ENCODE results near the gene ATP2B2.

The ATP2B2 gene

GRCh38 chr3:10501664-10502052 is 3.7 kb downstream of the ATP2B2 start:
- no peak for DNase-seq (ENCODE audit: insufficient read length, low spot score)
- no peak for FAIRE-seq
- TF ChIP-seq POLR2A (IDR thresholded peaks at IDR 0.05; ENCODE audit: low read depth, low read length) = no peak

GRCh38 chr3:10500717-10501663 is 4.4 kb downstream of the ATP2B2 start:
- TF ChIP-seq POLR2A (IDR thresholded peaks at IDR 0.05; ENCODE audit: low read depth, low read length) = no peak
- DNase-seq (ENCODE audit: insufficient read length, low spot score) (no peak), FAIRE-seq (no peak)

- TF ChIP-seq POLR2A (IDR thresholded peaks at IDR 0.05; ENCODE audit: low read depth, low read length) = no peak
- no peak for FAIRE-seq
- no peak for DNase-seq (ENCODE audit: insufficient read length, low spot score)
Observed at GRCh38 chr3:10498271-10498670, 7.1 kb downstream of the ATP2B2 start.

- no peak for DNase-seq (ENCODE audit: insufficient read length, low spot score)
- no peak for FAIRE-seq
- no peak for TF ChIP-seq POLR2A (IDR thresholded peaks at IDR 0.05; ENCODE audit: low read depth, low read length)
Observed at GRCh38 chr3:10497439-10497838, 7.9 kb downstream of the ATP2B2 start.

GRCh38 chr3:10496121-10496863 is 9.1 kb downstream of the ATP2B2 start:
- DNase-seq (ENCODE audit: insufficient read length, low spot score) (no peak), FAIRE-seq (no peak)
- TF ChIP-seq POLR2A (IDR thresholded peaks at IDR 0.05; ENCODE audit: low read depth, low read length) = no peak

- no peak for FAIRE-seq
Observed at GRCh38 chr3:10495614-10496013, 9.8 kb downstream of the ATP2B2 start.

GRCh38 chr3:10495003-10495402 is 10.4 kb downstream of the ATP2B2 start:
- TF ChIP-seq POLR2A (IDR thresholded peaks at IDR 0.05; ENCODE audit: low read depth, low read length) = no peak
- DNase-seq (ENCODE audit: insufficient read length, low spot score) = peak; percentile 84
- peak; percentile 50 for FAIRE-seq

More at GRCh38 chr3:10495614-10496013, 9.8 kb downstream of the ATP2B2 start:
- no peak for DNase-seq (ENCODE audit: insufficient read length, low spot score)
- no peak for TF ChIP-seq POLR2A (IDR thresholded peaks at IDR 0.05; ENCODE audit: low read depth, low read length)

GRCh38 chr3:10494180-10494579 is 11.2 kb downstream of the ATP2B2 start:
- FAIRE-seq (no peak), DNase-seq (ENCODE audit: insufficient read length, low spot score) (no peak)
- no peak for TF ChIP-seq POLR2A (IDR thresholded peaks at IDR 0.05; ENCODE audit: low read depth, low read length)

- FAIRE-seq (no peak), DNase-seq (ENCODE audit: insufficient read length, low spot score) (no peak)
- no peak for TF ChIP-seq POLR2A (IDR thresholded peaks at IDR 0.05; ENCODE audit: low read depth, low read length)
Observed at GRCh38 chr3:10493202-10493589, 12.2 kb downstream of the ATP2B2 start.

GRCh38 chr3:10492364-10493201 is 12.8 kb downstream of the ATP2B2 start:
- no peak for TF ChIP-seq POLR2A (IDR thresholded peaks at IDR 0.05; ENCODE audit: low read depth, low read length)
- DNase-seq (ENCODE audit: insufficient read length, low spot score) (no peak), FAIRE-seq (no peak)

- DNase-seq (ENCODE audit: insufficient read length, low spot score) (no peak), FAIRE-seq (no peak)
- no peak for TF ChIP-seq POLR2A (IDR thresholded peaks at IDR 0.05; ENCODE audit: low read depth, low read length)
Observed at GRCh38 chr3:10489746-10490483, 15.5 kb downstream of the ATP2B2 start.

GRCh38 chr3:10487988-10488633 is 17.3 kb downstream of the ATP2B2 start:
- DNase-seq (ENCODE audit: insufficient read length, low spot score) (no peak), FAIRE-seq (no peak)
- TF ChIP-seq POLR2A (IDR thresholded peaks at IDR 0.05; ENCODE audit: low read depth, low read length) = no peak

GRCh38 chr3:10485806-10486205 is 19.6 kb downstream of the ATP2B2 start:
- TF ChIP-seq POLR2A (IDR thresholded peaks at IDR 0.05; ENCODE audit: low read depth, low read length) = no peak
- DNase-seq (ENCODE audit: insufficient read length, low spot score) = no peak
- FAIRE-seq = no peak
